CD4-positive, alpha-beta T cell treated with Interferon gamma for 1 hour (primary cell): Measurements from ENCODE around the gene TMEM181.

Experiments used
- DNase-seq: peaks from one replicate; pipeline ENCODE4 v3.0.0-alpha.2; 2020

TMEM181 gene

DNA sequence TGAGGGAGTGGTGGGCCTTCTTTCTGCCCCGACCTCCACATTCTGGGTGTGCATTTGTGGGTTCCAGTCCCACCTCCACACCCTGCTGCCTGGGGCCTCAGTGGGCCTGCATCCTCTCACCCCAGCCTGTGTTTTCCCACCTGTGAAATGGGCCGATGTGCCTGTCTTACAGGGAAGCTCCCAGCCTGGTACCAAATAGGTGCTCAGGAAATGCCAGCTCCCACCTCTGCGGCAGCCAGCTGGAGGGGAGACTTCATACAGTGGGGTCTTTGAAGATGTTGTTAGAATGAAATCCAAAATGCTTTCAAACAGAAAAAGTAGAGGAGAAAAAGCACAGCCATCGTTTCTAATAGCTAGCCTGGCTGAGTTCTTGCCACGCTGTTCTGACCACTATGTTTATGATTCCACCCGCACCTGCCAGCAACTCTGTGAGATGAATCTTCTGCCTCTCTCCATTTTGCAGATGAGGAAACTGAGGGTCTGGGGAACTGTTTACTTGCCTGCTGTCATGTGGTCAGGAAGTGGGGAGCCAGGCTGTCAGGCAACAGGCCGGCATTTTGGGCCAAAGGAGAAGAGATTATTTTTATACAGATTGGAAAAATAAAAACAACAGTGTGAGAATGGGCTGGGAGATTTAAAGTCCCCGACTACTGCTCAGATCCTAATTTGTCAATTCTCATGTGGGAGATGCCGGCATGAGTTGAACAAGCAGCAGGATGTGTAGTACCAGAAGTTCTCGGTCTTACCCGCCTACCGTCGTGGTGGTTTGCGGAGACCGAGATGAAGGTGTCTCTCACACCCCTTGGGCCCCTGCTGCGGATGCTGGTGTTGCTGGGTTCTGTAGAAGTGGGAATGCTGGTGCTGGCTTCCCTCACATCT lies 4.6 kb downstream of the TMEM181 start:
- peak; percentile 17 for DNase-seq

DNA sequence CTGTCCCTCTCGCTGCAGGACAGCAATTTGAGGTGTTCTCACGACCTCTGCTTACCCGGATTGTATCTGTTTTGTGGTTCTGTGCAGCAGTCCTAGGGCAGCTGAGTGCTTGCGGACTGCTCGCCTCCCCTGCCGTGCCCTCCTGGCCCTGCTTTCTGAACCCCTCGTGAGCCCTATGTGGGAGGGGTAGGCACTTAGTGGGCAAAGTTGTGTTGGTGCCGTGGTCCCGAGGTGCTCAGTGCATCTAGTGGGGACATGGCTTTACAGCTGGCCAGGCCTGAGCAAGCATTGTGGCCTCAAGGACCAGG lies 5.2 kb downstream of the TMEM181 start:
- DNase-seq: no peak

DNA sequence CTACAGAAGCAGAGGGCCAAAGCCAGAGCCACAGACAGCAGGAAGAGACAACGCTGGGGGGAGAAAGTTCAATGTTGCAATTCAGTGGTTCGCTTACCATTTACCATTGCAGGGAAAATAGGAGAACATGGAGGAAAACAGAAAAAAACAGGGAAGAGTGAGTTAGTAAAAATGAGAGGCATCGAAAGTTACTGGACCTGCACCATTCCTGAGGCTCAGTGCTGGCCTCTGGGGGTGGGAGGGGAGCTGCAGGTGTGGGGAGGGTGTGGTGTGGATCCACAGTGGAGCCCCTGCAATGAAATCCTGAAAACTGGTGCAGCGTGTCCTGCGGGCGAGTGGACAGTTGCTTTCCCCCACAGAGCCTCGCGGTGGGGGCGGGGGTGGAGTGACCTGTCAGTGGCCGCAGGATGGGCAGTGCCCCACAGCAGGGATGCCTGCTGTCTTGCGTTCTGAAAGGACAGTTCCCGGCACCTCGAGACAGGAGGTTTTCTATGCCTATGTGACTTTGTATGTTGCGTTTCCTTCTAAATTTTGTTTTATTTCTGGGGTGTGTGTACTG lies 5.7 kb downstream of the TMEM181 start:
- no peak for DNase-seq

DNA sequence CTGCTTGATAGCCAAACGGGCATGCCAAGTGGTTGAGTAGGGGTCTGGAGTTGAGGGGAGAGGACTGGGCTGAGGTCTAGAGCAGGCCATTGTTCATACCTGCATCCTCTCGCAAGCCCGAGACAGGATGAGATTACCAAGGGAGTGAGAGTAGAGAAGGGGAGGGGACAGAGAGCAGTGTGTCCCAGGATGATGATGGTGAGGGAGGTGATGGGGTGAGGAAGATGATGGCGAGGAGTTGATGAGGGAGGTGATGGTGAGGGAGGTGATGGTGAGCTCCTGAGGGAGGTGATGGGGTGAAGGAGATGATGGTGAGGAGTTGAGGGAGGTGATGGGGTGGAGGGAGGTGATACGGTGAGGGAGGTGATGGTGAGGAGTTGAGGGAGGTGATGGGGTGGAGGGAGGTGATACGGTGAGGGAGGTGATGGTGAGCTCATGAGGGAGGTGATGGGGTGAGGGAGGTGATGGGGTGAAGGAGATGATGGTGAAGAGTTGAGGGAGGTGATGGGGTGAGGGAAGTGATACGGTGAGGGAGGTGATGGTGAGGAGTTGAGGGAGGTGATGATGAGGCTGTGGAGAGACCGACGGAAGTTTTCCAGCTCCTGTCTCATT lies 6.4 kb downstream of the TMEM181 start:
- no peak for DNase-seq

DNA sequence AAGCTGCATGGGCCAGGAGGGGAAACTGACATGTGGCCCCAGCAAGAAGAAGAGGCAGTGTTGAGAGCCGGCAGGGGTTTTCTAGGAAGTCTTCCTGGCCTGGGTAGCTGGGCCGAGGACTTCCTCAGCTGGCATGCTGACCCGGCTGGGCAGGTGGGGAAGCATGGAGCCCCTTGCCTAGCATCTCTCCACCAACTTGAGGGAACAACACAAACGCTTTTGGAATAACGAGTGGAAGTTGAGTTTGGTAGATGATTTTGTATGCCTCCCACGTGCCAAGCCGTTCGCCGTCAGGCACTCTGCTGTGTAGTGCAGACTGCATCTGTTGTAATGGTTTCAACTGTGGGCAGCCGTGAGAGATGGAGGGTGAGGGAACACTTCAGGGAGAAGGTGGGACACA lies 7.3 kb downstream of the TMEM181 start:
- DNase-seq: no peak

DNA sequence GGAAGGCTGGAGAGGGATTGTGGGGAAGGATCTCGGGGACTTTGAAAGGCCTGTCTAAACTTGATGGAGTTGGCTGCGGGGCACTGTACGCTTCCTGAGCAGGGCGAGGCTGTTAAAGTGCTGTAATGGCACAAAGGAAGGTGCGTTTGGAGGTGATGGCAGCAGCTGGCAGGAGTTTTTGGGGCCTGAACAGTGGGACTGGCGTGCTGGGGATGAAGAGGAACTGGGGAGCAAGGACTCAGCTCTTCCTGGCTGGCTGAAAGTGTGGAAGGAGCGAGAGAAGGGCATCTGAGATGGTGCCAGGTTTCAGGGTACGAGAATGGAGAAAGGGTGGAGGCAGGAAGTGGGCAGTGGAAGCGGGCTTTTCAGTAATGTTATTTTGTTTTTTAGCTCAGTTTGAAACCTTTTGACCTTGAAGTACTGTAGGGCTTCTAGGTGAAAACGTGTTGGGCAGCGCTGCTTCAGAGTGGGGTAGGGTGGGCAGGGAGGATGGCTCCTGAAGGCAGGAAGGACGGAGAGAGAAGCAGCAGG lies 8.0 kb downstream of the TMEM181 start:
- DNase-seq: no peak

DNA sequence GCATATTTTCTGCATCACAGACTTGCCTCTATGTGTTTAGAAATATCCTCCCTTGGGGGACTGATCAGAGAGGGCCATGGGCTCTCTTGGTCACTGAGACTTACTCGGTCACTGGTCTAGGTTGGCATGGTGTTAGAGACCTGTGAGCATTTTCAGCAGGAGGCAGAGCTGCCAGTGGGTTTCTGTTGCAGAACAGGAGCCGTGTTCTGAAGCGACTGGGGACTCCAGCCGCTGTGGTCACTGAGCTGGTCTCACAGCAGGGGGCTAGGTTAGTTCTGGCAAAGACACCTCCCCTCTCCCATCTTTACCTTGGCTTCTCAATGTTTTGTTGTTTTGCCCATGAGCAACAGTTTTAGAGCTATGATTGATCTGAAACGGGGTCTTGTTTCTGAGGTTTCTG lies 8.7 kb downstream of the TMEM181 start:
- DNase-seq: no peak

DNA sequence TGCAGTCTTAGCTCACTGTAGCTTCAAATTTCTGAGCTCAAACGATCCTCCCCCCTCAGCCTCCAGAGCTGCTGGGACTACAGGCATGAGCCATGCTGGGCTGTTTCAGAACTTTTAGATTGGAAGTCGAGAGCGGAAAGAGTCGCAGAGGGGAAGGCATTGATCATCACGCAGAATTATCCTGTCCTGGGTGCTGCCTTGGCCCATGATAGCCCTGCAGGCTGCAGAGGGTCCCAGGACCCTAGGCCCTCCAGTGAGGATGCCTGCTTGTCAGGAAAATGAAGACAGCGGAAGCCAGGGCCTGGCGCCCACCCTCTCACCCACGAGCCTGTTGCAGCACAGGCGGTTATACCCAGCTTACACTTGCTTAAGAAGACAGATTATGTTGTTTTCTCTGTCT lies 9.1 kb downstream of the TMEM181 start:
- no peak for DNase-seq

DNA sequence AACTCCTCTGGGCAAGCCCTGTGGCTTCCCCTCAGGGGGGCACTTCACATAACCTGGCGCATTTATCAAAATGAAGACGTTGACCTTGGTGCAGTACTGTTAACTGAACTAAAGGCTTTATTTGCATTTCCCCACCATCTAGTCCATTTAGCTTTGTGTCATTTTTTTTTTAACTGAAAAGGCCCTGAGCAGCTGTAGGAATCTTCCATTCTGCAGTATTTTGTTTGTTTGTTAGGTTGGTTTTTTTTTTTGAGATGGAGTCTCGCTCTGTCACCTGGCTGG lies 10.7 kb downstream of the TMEM181 start:
- DNase-seq: no peak

DNA sequence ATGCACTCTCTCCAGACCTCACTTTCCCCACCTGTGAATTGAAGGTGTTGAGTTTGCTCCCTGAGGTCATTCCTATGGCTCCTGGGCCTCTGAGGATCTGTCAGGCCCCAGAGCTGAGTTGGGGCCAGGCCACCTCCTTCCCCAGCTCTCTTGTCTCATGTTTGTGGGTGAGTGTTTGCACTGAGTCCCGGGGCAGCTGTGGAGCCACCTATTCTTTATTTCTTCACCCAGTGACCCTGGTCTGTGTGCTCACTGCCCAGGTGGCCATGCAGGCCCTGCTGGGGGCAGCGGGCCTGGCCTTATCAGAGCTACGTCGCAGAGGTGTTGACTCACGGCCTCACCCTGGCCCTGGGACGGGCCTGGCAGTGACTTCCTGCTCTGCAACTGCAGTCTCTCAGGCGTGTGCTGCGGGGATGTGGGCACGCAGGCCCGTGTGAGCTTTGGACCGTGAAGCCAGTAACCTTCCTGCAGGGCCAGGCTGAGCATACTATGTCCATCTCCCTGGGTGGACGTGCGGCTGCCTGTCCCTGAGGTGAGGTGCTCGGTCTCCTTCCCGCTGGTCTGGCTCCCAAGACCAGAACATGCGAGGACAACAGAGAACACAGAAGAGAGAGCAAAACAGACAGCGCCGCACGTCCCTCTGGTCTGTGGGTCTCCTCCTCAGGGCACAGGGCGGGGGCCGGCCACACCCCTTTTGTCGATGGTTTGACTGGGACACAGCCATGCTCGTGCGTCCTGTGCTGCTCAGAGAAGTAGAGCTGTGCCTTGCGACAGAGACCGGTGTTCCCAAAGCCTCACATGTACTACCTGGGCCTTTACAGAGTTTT lies 12.1 kb downstream of the TMEM181 start:
- DNase-seq: no peak

DNA sequence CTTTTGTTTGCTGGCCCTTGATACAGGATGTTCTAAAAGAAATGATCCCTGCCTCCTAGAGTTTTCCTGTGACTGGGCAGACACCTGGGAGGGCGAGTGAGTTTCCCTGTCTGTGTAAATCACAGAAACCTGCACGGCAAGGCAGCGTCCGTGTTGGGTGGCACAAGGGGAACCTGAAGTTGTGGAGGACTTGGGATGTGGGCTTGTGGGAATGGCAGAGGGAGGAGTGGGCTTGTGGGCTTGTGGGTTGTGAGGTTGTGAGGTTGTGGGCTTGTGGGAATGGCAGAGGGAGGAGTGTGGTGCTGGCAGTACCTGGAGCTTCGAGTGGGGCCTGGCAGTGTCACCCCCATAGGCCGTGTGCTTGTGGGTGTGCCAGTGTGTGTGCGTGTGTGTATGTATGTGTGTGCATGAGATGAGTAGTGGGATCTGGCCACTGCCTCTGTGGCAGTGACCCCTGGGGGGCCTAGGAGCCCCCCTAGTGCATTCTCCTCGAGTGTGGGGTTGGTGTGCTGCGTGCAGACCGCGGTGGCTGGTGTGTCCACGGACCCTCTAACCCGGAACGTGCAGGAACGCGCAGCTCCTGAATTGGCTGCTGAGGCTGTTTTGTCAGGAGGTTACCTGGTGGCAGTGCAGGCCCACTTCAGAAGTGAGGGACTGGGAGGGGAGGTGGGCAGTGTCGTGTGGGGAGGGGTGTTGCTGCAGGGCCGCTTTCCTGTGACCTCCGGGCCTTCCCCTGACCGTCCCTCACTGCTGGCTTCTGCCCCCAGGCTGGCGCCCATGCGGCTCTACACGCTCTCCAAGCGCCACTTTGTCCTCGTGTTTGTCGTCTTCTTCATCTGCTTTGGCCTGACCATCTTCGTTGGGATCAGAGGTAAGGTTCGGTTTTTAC lies 13.0 kb downstream of the TMEM181 start:
- no peak for DNase-seq

DNA sequence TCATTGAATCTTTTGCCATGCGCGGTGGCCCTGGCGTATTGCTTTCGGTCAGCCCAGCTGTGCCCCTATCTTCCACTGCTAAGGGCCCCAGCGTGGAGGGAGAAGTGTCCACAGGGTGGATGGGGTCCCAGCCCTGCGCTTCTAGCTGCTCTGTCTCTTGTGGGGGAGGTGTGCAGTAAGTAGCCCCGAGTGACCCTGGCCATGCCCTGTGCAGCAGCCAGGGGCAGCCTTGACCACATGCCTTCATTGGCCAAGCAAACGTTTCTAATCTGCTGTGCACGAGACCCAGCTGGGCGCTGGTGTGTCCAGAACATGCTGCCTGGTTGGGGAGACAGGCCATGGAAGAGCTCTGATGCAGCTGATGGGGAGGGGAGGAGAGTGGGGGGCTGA lies 13.6 kb downstream of the TMEM181 start:
- no peak for DNase-seq

DNA sequence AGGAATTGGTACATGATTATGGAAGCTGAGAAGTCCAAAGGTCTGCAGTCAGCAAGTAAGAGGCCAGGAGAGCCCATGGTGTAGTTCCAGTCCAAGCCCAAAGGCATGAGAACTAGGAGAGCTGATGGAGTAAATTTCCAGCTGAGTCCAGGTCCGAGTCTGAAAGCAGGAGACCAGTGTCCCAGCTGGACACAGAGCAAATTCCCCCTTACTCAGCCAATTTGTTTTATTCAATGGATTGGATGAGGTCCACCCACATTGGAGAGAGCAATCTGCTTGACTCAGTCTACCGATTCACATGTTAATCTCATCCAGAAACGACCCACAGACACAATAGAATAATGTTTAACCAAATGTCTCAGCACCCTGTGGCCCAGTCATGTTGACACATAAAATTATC lies 14.9 kb downstream of the TMEM181 start:
- DNase-seq: no peak

DNA sequence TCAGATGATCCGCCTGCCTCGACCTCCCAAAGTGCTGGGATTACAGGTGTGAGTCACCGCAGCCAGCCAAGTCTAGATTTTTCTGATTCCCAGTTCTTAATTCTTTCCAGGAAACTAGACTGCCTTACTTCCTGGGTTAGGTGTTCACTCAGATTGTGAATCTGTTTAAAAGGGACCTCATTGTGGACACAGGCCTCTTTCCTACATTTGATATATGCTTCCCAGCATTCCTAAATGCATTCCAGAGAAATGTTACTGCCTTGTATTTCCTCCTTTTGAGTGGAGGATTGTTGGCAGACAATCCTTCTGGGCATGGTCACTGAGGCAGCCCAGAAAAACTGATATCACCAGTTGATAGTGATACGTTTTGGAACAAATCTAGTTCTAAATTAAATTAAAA lies 15.7 kb downstream of the TMEM181 start:
- no peak for DNase-seq

DNA sequence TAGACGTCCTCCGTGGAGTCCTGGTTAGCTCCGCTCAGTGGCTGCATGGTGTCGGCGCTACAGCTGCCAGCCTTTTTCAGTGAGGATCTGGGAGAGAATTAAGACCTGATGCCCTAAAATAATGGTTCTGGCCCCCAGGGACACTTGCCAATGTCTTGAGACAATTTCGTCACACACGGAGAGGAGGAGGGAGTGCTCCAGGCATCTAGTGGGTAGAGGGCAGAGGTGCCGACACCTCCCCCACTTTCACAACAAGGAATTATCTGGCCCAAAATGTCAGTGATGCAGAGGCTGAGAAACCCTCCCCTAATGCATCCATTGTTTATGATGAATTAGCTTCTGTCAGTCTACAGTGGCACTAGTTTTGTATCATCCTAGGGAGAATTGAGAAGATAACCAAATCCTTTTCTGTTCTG lies 24.4 kb downstream of the TMEM181 start:
- DNase-seq: no peak

DNA sequence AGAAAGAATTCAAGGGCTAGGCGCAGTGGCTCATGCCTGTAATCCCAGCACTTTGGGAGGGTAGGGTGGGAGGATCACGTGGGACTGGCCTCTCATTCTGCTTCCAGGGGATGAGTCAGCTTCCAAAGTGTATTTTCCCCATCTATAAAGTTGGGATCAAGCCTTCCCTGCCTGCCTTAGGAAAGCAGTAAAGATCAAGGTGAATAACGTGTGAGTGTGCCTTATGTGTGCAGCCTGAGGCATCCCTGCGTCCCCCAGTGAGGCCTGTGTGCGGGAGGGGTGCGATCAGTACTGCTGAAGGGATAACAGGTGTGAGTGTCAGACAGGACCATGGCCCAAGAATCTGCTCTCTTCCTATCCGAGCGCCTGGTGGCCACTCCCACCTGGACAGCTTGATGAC lies 26.8 kb downstream of the TMEM181 start:
- no peak for DNase-seq

DNA sequence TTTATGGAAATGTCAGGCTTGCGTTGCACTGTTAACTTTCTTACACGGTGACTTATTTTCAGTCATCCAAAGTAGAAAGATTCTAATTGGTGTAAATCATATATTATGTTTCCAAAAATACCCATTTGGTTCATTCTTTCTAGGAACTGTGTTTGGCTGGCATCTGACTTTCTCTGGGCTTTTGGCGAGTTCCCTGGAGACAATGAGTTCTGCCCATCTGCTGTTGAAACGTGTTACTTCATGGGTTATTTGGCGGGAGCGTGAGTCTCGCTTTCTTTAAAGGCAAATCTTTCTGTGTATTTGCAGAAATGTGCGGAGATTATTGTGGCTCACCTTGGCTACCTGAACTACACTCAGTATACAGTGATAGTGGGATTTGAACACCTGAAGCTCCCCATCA lies 29.5 kb downstream of the TMEM181 start:
- no peak for DNase-seq

DNA sequence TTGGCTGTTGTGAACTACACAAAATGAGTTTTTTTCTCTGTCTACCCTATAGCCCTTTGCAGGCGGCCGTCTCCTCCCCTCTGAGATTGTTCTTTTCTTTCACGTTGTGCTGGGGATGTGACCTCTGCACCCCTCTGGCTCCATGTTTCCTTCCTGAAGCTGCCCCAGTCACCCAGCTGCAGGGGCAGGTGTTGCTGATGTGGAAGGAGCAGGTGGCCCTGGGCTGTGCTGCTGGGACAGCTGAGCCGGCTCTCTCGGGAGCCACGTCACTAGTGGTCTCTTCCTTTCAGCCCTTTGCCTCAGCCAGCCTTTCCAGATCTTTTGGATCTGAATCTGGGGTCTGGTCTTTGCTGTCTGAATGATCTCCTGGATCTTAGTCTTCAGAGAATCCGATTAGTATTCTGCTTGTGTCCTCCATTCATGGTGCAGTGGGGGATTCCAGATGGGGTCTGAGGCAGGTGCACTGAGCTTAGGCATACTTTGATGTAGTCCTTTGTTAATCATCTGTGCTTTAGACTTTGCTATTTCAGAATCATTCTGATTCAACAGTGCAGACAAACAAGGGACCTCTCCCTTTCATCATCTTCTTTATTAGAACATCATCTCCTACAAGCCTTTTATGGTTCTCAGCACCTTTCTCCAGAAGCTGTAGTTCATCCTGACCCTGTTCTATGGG lies 31.4 kb downstream of the TMEM181 start:
- DNase-seq: no peak

DNA sequence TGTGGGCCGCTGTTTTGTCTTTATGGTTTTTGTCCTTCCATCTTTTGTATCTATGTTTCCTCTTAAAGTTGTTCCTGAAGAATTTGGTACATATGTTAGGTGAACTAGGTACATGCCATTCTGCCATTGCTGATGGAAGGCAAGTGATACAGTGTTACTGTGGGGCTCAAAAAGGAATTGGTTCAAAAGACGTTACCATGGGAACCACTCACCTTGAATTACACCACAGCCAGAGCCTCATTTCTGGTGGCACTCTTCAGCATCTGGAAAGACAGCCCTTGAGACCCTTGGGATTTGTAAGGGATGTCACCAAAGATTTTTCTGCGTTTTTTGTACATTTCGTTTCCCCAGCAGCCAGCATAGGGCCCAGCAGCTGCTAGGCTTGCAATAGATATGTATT lies 31.9 kb downstream of the TMEM181 start:
- no peak for DNase-seq

DNA sequence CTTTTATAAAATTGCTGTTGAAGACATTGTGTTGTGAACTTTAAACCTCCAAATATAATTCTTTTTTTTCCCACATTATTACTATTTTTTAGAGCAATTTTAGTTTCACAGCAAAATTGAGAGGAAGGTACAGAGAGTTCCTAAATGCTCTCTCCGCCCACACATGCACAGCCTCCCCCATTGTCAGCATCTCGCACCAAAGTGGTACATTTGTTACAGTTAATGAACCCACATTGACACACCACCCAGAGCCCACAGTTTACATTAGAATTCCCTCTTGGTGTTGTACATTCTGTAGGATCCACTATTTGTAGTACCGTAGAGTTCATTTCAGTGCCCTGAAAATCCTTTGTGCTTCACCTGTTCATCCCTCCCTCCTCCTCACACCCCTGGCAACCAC lies 33.8 kb downstream of the TMEM181 start:
- no peak for DNase-seq

DNA sequence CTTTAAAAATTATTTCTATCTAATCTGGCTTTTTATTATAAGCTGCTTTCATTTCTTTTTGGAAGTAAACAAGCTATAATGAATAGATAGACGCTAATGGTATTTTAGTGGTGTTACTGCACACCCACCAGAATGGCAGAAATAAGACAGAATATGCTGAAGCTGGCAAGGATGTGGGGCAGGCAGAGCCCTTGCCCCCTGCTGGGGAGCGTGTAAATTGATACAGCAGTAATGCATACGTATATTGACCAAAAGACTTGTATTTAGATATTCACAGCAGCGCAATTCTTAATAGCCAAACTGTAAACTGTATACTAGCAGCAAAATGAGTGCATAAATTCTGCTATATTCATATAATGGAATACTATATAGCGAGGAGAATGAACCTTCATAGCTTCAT lies 35.3 kb downstream of the TMEM181 start:
- DNase-seq: no peak

DNA sequence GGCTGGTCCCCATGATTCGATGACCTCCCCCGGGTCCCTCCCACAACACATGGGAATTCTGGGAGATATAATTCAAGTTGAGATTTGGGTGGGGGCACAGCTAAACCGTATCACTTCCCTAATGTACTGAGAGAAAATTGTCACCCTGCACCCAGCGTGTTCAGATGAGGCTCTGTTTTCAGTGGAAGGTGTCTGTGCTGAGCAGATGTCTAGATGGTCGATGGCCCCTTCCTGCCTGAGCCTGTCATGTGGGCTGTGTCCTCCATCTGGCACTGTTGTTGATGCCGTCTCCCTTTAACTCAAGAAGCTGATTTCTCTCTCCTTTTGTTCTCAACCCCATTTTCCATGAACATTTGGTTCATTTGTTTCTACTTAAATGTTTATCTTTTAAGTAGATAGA lies 37.0 kb downstream of the TMEM181 start:
- DNase-seq: no peak
